SU-DHL-6 (cell line): ENCODE data around the gene USP47.

Experiments
- H2AFZ ChIP-seq: fragments of 200-600 bp; sonication (generic); 2 replicates; pipeline ENCODE4 v1.6.1; 2014; ENCODE audit warnings: low read depth, mild to moderate bottlenecking, moderate library complexity, mixed read lengths, antibody characterized with exemption, low read length; ENCODE audit not compliant: severe bottlenecking
- H3F3A ChIP-seq: fragments of 200-600 bp; shearing (Covaris generic); 2 replicates; pipeline ENCODE4 v1.6.0; 2016; ENCODE audit warnings: antibody characterized with exemption, mild to moderate bottlenecking; ENCODE audit not compliant: insufficient read depth
- H3K27ac ChIP-seq: fragments of 200-600 bp; sonication (generic); 2 replicates; pipeline ENCODE4 v1.5.1; 2016; ENCODE audit warnings: low read depth, mild to moderate bottlenecking, low read length, moderate library complexity, mixed read lengths
- H3K27me3 ChIP-seq: fragments of 200-600 bp; sonication (generic), shearing (Covaris generic); 2 replicates; pipeline ENCODE4 v1.6.0; 2014; ENCODE audit warnings: mild to moderate bottlenecking, low read length
- H3K36me3 ChIP-seq: fragments of 200-600 bp; sonication (generic); 2 replicates; pipeline ENCODE4 v1.6.1; 2014; ENCODE audit warnings: mild to moderate bottlenecking, low read length, mixed read lengths
- H3K4me2 ChIP-seq: fragments of 300-600, 200-600 bp; shearing (Covaris generic), sonication (generic); 2 replicates; pipeline ENCODE4 v1.6.0; 2014; ENCODE audit warnings: low read length, low read depth, mild to moderate bottlenecking; ENCODE audit not compliant: poor library complexity, severe bottlenecking
- H3K4me3 ChIP-seq: fragments of 200-600 bp; sonication (generic); 2 replicates; pipeline ENCODE4 v1.5.1; 2014; ENCODE audit warnings: antibody characterized with exemption, low read length, mild to moderate bottlenecking, mixed read lengths; ENCODE audit not compliant: insufficient read depth, poor library complexity, severe bottlenecking
- H3K79me2 ChIP-seq: fragments of 200-600 bp; sonication (generic); 2 replicates; pipeline ENCODE4 v1.6.1; 2014; ENCODE audit warnings: mild to moderate bottlenecking, low read length, moderate library complexity; ENCODE audit not compliant: insufficient read depth
- H3K9ac ChIP-seq: fragments of 200-600 bp; sonication (generic); 2 replicates; pipeline ENCODE4 v1.7.0; 2014; ENCODE audit warnings: mild to moderate bottlenecking, low read length
- H3K9me2 ChIP-seq: fragments of 200-600 bp; sonication (generic); replicated peaks from 2 replicates; pipeline ENCODE4 v1.6.1; 2014; ENCODE audit warnings: low read length; ENCODE audit not compliant: insufficient read depth
- H3K9me3 ChIP-seq: fragments of 200-600 bp; sonication (generic); 2 replicates; pipeline ENCODE4 v1.6.1; 2014; ENCODE audit warnings: low read length, mixed read lengths; ENCODE audit not compliant: insufficient read depth
- H4K20me1 ChIP-seq: fragments of 200-600 bp; sonication (generic); 2 replicates; pipeline ENCODE4 v1.6.1; 2014; ENCODE audit warnings: low read depth, mild to moderate bottlenecking, antibody characterized with exemption, low read length, moderate library complexity, mixed read lengths
- CTCF ChIP-seq: fragments of 200-600 bp; sonication (generic); IDR thresholded peaks from one replicate; pipeline ENCODE4 v1.5.1; 2017; ENCODE audit warnings: antibody characterized with exemption, mild to moderate bottlenecking, low read length, moderate library complexity; ENCODE audit not compliant: insufficient read depth, poor library complexity, severe bottlenecking
- EZH2phosphoT487 ChIP-seq: fragments of 200-600 bp; sonication (generic), shearing (Covaris generic); conservative IDR thresholded peaks from 2 replicates; pipeline ENCODE4 v1.6.1; 2018; ENCODE audit warnings: mild to moderate bottlenecking, antibody characterized with exemption, low read length, moderate library complexity, mixed read lengths

USP47 gene

GRCh38 chr11:11963842-11964773 lies 122.3 kb downstream of the USP47 start:
- Histone ChIP-seq H3K27me3 (no peaks in the 10 kb centered on the region), H3K79me2 (no peaks in the 10 kb centered on the region), H3K27ac (no peak overlapping the region), H2AFZ (no peak overlapping the region), H3K9ac (no peak overlapping the region), H3K9me3 (no peaks in the 10 kb centered on the region), H3K4me3 (no peak overlapping the region), H3K9me2 (no peaks in the 10 kb centered on the region), H3K36me3 (no peaks in the 10 kb centered on the region), H4K20me1 (no peaks in the 10 kb centered on the region), H3F3A (no peaks in the 10 kb centered on the region), H3K4me2 (no peak overlapping the region)
- TF ChIP-seq EZH2phosphoT487: no peak
- no peak for TF ChIP-seq CTCF

GRCh38 chr11:11964774-11965150 lies 123.0 kb downstream of the USP47 start:
- Histone ChIP-seq H3K4me3 (no peak overlapping the region), H3K9me2 (no peaks in the 10 kb centered on the region), H3K9me3 (no peaks in the 10 kb centered on the region), H3K9ac (no peak overlapping the region), H3K79me2 (no peaks in the 10 kb centered on the region), H3K27ac (no peak overlapping the region), H3K4me2 (no peak overlapping the region), H4K20me1 (no peaks in the 10 kb centered on the region), H2AFZ (no peak overlapping the region), H3K27me3 (no peaks in the 10 kb centered on the region), H3K36me3 (no peaks in the 10 kb centered on the region), H3F3A (no peaks in the 10 kb centered on the region)
- TF ChIP-seq CTCF (no peak), EZH2phosphoT487 (no peak)

GRCh38 chr11:11965192-11965591 lies 123.4 kb downstream of the USP47 start:
- Histone ChIP-seq H3K79me2 (no peaks in the 10 kb centered on the region), H4K20me1 (no peaks in the 10 kb centered on the region), H3K4me3 (no peak overlapping the region), H3K9me3 (no peaks in the 10 kb centered on the region), H3F3A (no peaks in the 10 kb centered on the region), H3K9me2 (no peaks in the 10 kb centered on the region), H3K9ac (no peak overlapping the region), H3K27ac (no peak overlapping the region), H3K4me2 (no peak overlapping the region), H3K27me3 (no peaks in the 10 kb centered on the region), H3K36me3 (no peaks in the 10 kb centered on the region), H2AFZ (no peak overlapping the region)
- TF ChIP-seq EZH2phosphoT487 (no peak), CTCF (no peak)
